CD4-positive, alpha-beta T cell treated with Interleukin-17A for 4 hours (primary cell): Measurements from ENCODE around the gene KIF12.

Source experiments
- DNase-seq: peaks from one replicate; pipeline ENCODE4 v3.0.0-alpha.2; 2020; ENCODE audit warnings: mixed read lengths

Gene KIF12

GRCh38 chr9:114102484-114102883 lies 3.4 kb upstream of the KIF12 start:
- DNase-seq = no peak

- no peak for DNase-seq
Observed at GRCh38 chr9:114100536-114100935, 1.4 kb upstream of the KIF12 start.

GRCh38 chr9:114099669-114100270 lies 678 bp upstream of the KIF12 start:
- no peak for DNase-seq

- DNase-seq = no peak
Observed at GRCh38 chr9:114098021-114098935, 814 bp downstream of the KIF12 start.

- no peak for DNase-seq
Observed at GRCh38 chr9:114097613-114098020, 1.5 kb downstream of the KIF12 start.

- DNase-seq = no peak
Observed at GRCh38 chr9:114096866-114097612, 2.1 kb downstream of the KIF12 start.

- no peak for DNase-seq
Observed at GRCh38 chr9:114096041-114096511, 3.0 kb downstream of the KIF12 start.

- DNase-seq = no peak
Observed at GRCh38 chr9:114094971-114095370, 4.1 kb downstream of the KIF12 start.

- no peak for DNase-seq
Observed at GRCh38 chr9:114093761-114094505, 5.2 kb downstream of the KIF12 start.

- DNase-seq = no peak
Observed at GRCh38 chr9:114093031-114093471, 6.0 kb downstream of the KIF12 start.

GRCh38 chr9:114092336-114092735 lies 6.8 kb downstream of the KIF12 start:
- no peak for DNase-seq

- DNase-seq = no peak
Observed at GRCh38 chr9:114091711-114092110, 7.4 kb downstream of the KIF12 start.

GRCh38 chr9:114090798-114091197 lies 8.3 kb downstream of the KIF12 start:
- DNase-seq = no peak

- no peak for DNase-seq
Observed at GRCh38 chr9:114089206-114089840, 9.8 kb downstream of the KIF12 start.

- no peak for DNase-seq
Observed at GRCh38 chr9:114088571-114089170, 10.4 kb downstream of the KIF12 start.

GRCh38 chr9:114087721-114088120 lies 11.4 kb downstream of the KIF12 start:
- no peak for DNase-seq

GRCh38 chr9:114086607-114087006 lies 12.5 kb downstream of the KIF12 start:
- DNase-seq = no peak

GRCh38 chr9:114086009-114086408 lies 13.1 kb downstream of the KIF12 start:
- DNase-seq = no peak

GRCh38 chr9:114085387-114085789 lies 13.7 kb downstream of the KIF12 start:
- DNase-seq = no peak

GRCh38 chr9:114084282-114085073 lies 14.6 kb downstream of the KIF12 start:
- no peak for DNase-seq

- no peak for DNase-seq
Observed at GRCh38 chr9:114083666-114084065, 15.4 kb downstream of the KIF12 start.
